GM19324 (cell line): ENCODE data around the gene MGAT5B.

ENCODE experiments used
- ATAC-seq: cut with Tn5 transposase; IDR thresholded peaks from one replicate; pipeline ENCODE4 v1.9.1; 2021; ENCODE audit warnings: mild to moderate bottlenecking, moderate library complexity; ENCODE audit not compliant: unreplicated experiment, low FRiP score

MGAT5B gene

DNA sequence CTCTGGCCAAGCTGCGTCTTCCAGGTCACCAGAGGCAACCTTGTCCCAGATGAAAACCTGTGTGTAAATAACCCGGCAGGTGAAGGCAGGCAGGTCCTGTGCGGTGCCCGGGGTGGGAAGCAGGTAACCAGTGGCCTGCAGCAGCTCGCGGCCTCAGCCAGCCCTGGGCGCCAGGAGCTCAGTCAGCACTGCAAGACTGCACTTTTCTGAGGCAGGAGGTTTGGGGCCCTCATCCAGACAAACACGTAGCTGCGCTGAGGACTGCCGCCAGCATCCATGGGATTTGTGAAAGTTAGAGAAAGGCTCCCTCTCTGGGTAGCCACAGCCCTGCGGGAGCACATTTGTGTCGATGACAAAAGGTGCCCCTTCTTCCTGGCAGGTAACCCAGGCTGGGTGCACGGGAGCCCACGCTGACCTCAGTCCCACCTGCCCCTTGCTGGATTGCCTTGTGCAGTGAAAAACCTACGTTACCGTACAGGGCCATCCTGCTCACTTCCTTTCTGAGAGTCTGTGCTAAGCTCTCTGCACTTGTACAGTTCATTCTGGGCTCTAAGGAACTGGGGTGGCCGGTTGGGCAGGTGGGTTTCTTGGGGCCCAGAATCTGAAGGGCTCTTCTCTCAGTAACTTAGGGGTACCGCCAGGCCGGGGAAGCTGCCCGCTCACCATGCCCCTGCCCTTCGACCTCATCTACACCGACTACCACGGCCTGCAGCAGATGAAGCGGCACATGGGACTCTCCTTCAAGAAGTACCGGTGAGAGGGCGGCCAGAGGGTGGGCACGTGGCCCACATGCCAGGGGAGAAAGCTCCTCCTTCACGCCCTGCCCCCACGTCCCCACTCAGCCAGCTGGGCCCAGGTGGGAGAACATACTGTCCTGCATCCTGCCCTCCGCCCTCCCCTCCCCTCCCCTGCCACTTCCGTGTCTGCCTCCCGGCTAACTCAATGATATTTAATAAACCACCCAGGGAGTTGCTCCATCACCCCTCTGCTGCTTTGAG, 56.4 kb downstream of the MGAT5B start:
- ATAC-seq: no peak

DNA sequence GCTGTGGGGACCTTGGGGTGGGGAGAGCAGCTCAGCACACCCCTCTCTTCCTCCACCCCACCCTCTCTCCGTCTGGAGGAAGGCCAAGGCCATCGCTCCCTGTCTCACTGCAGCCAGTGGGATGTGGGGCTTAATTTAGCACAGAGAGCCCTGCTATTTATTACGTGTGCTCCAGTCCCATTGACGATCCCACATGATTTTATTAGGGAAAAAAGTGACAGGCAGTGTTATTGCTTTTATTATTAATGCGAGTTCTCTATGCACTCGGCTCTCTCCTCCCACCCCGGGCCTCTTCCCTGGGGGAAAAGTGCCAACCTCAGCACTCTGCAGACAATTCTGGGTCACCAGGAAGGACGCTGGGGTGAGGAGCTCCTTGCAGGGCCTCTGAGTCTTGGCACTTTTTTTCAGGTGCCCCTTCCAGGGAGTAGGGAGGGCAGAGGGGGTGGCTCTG, 57.3 kb downstream of the MGAT5B start:
- ATAC-seq: no peak

DNA sequence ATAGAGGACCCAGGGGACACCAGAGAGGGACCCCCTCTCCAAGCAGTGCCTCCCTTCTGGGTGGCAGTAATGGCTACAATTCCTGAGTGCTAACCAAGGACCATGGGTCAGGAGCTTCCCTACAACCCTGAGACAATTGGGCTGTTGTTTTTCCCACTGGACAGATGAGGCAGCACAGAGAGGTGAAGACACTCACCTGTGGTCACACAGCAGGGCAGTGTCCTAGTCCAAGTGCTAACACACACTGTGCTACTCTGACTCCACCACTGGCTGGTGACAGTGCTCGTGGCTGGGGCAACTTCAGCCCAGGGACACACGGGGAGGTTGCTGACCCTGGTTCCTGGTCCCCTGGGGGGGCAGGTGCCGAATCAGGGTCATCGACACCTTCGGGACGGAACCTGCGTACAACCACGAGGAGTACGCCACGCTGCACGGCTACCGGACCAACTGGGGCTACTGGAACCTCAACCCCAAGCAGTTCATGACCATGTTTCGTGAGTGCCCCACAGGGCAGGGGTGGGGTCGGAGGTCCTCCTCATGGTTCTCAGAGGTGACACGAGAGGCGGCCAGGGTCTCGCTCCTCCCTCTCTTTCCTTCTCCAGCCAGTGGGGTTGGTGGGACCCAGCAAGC, 58.1 kb downstream of the MGAT5B start:
- no peak for ATAC-seq

DNA sequence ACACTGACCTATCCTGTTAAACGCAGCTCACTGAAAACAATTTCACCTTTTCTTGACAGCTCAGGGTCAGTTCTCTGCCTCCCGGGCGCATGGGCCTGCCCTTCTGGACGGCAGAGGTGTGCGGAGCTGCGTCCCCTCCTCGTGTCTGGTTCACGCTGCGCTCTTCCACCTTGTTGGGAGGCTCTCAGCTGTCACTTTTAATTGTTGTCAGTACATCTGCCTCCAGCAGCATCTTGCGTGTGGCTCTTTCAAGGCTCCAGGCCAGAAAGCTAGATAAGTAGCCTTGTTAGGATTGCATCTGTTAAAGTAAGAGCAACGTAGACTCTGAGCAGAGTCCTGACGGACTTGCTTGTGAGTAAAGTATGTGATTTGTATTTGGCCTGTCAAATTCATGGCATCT, 59.4 kb downstream of the MGAT5B start:
- ATAC-seq: no peak

DNA sequence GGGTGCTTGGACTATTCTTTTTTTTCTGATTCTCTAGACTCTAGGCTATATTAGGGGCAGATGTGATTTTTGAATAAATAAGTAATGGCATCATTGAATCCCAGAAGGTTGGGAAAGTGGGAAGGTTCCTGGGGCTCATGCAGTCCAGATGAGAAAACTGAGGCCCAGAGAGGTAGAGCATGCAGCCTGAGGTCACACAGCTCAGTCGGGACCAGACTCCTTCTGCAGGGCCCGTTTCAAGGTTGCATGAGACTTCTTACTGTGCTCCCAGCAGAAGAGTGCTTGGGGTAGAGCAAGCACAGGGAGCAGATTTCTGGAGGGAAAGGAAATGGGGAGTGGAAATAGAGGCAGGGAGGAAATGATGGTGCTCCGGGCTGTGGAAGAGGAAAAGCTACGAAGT, 59.8 kb downstream of the MGAT5B start:
- no peak for ATAC-seq

DNA sequence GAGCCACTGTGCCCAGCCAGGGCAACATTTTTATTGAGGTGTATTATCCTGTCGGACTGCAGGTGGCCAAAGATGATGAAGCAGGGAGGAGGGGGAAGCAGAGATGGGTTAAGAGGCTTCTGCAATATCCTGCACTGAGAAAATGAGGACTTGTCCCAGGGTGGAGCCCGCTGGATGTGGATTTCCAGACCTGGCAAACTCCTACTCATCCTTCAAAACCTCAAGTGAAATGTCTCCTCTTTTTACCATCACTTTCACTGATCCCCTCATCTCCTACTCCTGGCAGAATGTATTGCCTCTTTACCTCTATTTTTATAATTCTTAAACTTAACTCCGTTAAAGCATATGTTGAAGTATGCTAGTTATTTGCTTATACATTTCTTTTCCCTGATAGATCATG, 60.9 kb downstream of the MGAT5B start:
- ATAC-seq: no peak

DNA sequence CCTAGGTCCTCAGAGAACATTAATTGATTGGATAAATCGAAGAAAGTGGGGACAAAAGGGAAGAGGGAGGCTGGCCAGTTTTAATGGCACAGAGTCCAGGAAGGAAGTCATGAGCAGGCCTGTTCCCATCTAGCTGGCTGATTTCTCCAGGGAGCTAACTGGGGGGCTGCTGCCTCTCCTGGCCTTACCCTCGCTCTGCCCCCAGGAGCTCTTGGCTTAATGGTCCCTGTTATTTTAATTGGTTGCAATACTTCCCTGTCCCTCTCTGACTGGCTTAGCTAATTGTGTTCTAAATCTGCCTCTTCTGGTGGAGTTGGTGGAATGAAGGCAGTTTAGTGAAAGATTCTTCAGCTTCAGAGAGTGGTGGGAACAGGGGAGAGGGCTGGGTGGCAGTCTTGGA, 61.4 kb downstream of the MGAT5B start:
- ATAC-seq: no peak

DNA sequence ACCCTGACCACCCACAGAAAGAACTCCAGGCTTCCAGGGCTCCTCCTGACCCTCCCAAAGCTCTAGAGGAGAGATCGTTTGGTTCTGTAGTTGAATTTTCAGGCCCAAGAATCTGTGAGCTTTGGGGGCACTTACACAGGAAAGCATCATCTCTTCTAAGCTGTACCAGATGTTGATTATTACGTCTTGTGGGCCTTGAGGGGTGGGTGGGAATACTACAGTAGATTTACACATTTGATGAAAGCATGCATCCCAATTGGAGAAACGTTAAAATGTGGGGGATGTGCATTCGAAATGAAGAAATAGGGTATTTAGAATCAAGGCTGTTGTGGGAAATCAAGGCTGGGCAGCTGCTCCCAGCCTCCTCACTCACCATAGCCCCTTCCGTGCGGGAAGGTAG, 61.9 kb downstream of the MGAT5B start:
- ATAC-seq: no peak

DNA sequence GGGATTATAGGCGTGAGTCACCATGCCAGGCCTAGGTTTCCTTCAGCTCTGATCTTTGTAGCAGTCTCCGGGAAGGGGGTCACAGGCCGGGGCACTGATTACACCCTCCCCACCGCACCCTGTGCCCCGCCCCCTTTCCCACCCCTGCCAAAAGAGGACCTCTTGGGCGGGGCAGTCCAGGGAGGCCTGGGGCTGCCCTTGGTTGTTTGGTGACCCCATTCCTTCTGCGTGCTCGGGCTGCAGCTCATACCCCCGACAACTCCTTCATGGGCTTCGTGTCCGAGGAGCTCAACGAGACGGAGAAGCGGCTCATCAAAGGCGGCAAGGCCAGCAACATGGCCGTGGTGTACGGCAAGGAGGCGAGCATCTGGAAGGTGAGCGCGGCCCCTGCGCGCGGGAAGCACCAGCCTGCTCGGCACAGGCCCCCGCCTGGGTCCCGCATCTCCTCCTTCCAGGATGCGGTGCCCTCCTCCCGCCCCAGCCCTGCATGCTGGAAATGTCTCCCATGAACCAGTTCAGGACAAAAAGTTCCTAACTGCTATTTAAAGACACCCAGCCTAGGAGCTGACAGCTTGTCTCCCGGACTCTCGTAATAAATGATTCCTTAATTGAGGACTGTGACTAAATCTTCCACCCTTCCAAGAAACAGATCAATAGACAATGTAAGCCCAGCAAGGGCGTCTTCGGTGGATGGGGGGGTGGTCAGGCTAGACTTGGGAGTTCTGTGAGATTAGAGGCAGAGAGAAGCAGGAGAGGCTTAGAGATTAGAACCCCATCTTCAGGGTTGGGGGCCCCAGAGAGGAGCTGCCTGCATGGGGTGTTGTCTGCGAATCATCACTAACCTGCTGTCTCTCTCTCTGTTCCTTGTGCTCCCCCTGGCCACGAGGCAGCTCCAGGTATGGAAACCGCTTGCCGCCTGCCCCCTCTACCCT, 64.5 kb downstream of the MGAT5B start:
- no peak for ATAC-seq

DNA sequence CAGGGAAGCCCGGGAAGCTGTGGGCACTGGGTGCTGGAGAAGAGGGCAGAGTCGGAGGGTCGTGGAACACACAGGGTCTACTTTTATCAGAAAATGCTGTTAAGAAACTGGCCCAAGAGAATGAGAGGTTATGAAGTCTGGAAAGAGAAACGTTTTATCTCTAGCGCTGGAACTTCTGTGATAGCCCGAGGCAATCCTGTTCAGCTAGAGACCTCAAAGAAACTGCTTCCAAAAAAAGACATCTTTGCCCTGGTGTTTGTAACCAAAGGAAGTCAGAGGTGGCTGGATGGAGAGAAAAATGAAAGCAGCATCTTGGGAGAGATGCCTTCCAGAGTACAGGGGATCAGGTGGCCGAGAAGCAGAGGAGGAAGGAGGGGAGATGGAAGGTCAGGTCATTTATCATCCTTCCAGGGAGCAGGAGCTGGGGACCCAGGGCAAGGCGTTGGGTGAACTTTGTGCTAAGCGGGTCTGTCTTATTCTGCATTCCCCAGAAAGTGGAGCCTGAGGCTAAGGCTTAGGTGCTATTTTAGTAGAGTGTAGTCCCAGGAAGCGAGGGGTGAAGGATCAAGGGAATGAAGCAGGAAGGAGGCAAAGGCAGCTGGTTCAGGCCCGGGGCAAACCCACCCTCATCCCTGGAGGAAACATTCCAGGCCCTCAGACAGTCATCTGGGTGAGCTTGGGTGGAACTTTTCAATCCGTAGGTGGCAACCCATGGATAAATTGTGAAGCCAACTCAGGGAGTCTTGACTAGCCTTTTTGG, 66.5 kb downstream of the MGAT5B start:
- no peak for ATAC-seq

DNA sequence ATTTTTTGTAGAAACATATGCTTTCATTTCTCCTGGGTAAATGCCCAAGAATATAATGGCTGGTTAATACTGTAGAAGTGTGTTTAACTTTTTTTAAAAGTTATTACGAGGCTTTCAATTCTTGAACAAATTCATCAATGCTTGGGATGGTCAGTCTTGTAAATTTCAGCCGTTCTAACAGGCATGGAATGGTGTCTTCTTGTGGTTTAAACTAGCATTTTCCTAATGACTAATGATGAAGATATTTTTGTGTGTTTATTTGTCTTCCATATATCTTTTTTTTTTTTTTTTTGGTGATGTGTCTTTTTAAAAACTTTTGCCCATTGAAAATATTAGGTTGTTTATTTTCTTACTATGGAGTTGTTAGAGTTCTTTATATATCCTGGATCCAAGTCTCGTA, 67.1 kb downstream of the MGAT5B start:
- no peak for ATAC-seq

DNA sequence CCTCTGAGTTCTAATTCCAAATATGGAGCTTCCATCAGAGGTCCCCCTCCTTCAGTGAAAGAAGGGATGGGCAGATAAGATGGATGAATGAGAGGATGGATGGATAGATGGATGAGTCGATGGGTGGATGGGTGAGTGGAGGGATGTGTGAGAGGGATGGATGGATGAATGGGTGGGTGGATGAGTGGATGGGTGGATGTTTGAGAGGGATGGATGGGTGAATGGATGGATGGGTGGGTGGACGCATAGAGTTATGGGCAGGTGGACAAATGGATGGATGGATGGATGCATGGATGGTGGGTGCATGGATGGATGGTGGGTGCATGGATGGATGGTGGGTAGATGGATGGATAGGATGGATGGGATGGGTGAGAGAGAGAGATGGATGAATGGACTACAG, 69.0 kb downstream of the MGAT5B start:
- no peak for ATAC-seq

DNA sequence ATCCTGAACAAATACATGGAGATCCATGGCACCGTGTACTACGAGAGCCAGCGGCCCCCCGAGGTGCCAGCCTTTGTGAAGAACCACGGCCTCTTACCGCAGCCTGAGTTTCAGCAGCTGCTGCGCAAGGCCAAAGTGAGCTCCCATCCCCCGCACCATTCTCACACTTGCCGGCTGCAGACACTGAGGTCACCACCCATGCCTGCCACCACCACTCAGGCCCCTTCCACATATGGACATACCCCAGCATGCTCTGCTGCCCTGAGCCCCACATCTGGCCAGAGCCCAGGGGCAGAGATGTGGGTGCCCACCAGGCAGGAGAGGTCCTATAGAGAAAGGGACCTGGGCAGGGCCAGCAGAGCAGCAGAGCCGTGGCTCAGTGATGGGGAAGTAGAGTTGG, 69.8 kb downstream of the MGAT5B start:
- no peak for ATAC-seq

DNA sequence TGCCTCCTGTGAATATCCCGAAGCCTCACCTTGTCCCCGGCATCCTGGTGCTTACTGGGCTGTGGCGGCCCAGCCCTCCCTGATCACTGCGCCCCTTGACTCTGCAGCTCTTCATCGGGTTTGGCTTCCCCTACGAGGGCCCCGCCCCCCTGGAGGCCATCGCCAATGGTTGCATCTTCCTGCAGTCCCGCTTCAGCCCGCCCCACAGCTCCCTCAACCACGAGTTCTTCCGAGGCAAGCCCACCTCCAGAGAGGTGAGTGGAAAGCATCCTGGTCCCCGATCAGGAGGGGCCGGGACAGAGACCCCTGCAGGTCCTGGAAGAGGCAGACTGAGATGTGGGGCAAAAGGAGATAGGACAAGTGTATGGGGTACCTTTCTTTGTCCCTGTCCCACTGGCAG, 72.1 kb downstream of the MGAT5B start:
- ATAC-seq: no peak

DNA sequence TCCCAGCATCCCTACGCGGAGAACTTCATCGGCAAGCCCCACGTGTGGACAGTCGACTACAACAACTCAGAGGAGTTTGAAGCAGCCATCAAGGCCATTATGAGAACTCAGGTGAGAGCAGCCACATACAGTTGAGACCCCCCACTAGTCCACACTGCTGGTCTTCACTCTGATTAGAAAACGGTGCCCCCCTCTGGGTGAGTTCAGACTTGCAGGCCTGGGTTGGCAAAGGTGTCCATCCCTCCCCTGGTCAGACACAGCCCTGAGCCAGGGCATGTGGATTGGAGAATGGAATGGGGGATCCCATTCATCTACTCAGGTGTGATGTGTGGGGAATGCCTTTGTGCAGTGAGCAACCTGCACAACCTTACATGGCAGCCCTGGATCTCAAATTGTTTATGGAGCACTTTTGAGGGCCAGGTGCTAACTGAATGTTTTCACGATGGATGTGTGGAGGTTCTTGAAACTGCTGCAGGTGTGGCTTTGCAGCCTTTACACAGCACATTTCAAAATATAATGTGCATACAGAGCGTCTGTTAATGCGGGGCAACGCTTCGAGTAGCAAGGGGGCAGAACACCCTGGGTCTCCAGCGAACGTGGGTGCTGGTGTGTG, 72.6 kb downstream of the MGAT5B start:
- no peak for ATAC-seq

DNA sequence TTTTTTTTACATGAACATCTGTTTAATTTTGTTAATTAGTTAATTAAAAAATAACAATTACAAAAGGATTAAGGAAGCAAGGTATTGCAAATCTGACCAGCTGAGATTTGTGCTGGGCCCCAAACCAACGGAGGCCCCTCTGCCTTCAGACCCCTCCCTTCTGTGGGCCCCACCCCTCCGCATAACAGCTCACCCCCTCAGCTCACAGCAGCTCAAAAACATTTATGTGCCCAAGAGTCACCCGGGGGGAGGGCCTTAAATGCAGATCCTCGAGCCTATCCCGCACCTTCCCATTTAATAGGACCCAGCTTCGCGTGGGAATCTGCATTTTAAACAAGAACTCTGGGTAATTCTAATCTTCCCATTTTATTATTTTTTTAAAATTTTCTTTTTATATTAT, 75.0 kb downstream of the MGAT5B start:
- no peak for ATAC-seq

DNA sequence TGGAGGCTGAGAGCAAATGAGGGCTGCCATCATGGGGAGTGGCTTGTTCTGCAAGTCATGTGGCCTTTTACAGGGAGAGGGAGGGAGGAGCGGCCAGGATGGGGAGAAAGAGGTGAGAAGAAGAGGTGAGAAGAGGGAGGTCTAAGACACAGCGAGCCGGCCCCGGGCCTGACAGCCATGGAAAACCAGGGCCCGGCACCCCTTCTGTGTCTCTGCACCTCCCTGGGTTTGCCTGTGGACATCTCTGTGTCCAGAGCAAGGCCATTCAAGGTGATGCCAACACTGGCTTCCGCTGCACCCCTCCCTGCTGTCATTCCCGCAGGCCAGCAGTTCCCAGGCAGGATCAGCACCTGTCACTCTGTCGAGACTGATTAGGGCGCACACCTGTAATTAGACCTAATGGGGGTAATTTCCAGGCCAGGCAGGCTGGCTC, 75.6 kb downstream of the MGAT5B start:
- no peak for ATAC-seq

DNA sequence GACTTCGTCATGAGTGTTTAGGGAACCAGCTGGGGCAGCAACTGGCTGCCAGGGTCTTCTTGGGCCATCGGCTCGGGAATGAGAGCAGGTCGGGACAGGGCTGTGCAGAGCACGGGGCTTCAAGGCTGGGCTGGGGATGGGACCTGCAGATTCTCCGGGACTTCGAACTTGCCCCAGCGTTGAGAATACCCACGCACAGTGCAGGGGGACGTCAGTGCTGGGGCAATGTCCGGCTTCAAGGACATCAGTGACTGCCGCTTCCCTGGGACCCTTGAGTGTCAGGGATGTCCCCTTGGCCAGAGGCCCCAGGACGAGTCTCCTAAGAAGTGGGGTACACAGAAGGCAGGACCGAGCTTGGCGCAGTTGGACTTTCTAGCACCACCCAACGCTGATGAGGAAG, 76.3 kb downstream of the MGAT5B start:
- ATAC-seq: no peak

DNA sequence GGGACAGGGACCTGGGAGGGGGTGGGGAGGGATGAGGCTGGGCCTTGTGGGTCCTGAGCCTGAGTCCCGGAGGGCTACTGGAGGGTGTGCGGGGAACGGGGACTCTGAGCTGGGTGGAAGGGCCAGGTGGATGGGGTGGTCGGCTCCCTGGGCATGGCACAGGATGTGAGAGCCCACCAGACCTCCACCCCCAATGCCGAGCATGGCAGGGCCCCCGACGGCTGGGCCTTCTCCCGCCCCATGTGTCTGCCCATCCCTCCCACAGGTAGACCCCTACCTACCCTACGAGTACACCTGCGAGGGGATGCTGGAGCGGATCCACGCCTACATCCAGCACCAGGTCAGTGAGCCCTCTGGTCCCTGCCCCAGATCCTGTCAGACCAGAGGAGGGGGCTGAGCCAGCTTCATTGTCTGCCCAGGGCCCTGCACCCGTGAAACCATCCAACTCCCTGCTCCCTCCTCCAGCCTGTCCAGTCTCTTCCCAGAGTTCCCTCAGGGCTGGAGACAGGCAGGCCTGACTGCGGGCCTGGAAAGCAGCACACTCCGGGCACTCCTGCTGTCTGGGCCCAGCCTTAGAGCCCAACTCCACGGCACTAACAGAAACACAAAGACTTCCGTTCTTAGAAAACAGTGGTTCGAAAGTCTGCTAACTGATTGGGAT, 78.0 kb downstream of the MGAT5B start:
- ATAC-seq: no peak
